ENCODE measurements around the gene CD200R1L.

Gene CD200R1L

DNA sequence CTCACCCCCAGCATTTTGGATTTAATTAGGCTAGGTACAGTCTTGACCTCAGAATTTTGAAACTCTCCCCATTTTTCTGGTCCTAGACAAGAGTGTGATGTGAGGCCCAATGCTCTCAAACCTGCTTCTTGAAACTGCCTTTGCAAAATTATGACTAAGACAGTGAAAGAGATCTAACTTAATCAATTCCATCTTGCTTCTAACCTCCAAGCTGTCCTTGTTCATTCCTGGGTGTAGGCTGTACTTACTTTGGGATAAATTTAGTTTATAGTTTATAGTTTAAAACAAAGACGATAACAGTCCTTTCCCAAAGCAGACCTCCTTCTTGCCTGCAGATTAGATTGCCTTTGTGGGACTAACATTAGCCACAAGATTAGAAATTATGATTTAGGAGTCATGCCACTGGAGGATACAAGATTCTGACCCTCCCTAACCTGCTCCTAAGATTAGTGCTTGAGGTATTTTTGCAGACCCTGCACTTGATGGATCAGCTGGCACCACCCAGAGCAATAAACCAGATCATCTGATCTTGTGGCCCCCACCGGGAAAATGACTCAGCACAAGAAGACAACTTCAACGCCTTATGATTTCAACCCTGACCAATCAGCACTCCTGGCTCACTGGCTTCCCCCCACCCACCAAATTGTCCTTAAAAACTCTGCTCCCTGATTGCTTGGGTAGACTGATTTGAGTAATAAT is 59.6 kb downstream of the CD200R1L start:
- Histone ChIP-seq H3K4me3 (ENCODE audit: low read length in 2 of 2) (no peak overlapping the region), H3K27ac (ENCODE audit: low read length) (no peak overlapping the region), H3K36me3 (ENCODE audit: control insufficient read depth in 2 of 2, insufficient read depth in 2 of 2, low read length in 2 of 2) (no peaks in the 10 kb centered on the region), H3K9me3 (ENCODE audit: control insufficient read depth in 2 of 2, low read length in 2 of 2) (peaks cover 0 to 9% of the 10 kb centered on the region in 2 donors), H3K27me3 (ENCODE audit: control insufficient read depth in 1 of 2, insufficient read depth in 2 of 2, low read length in 2 of 2) (no peaks in the 10 kb centered on the region), H3K4me1 (ENCODE audit: control insufficient read depth, insufficient read depth, low read length) (no peaks in the 10 kb centered on the region), H3K9ac (ENCODE audit: low read length in 2 of 2) (no peak overlapping the region)

GRCh38 chr3:112786002-112786590 is 60.6 kb downstream of the CD200R1L start:
- no peaks in the 10 kb centered on the region for H3K27me3 ChIP-seq (ENCODE audit: control insufficient read depth in 1 of 2, insufficient read depth in 2 of 2, low read length in 2 of 2)
- H3K9ac ChIP-seq (ENCODE audit: low read length in 2 of 2) = no peak overlapping the region
- H3K4me1 ChIP-seq (ENCODE audit: control insufficient read depth, insufficient read depth, low read length) = no peaks in the 10 kb centered on the region
- no peaks in the 10 kb centered on the region for H3K36me3 ChIP-seq (ENCODE audit: control insufficient read depth in 2 of 2, insufficient read depth in 2 of 2, low read length in 2 of 2)
- no peak overlapping the region for H3K27ac ChIP-seq (ENCODE audit: low read length)
- peaks cover 0 to 9% of the 10 kb centered on the region in 2 donors for H3K9me3 ChIP-seq (ENCODE audit: control insufficient read depth in 2 of 2, low read length in 2 of 2)
- H3K4me3 ChIP-seq (ENCODE audit: low read length in 2 of 2) = no peak overlapping the region

DNA sequence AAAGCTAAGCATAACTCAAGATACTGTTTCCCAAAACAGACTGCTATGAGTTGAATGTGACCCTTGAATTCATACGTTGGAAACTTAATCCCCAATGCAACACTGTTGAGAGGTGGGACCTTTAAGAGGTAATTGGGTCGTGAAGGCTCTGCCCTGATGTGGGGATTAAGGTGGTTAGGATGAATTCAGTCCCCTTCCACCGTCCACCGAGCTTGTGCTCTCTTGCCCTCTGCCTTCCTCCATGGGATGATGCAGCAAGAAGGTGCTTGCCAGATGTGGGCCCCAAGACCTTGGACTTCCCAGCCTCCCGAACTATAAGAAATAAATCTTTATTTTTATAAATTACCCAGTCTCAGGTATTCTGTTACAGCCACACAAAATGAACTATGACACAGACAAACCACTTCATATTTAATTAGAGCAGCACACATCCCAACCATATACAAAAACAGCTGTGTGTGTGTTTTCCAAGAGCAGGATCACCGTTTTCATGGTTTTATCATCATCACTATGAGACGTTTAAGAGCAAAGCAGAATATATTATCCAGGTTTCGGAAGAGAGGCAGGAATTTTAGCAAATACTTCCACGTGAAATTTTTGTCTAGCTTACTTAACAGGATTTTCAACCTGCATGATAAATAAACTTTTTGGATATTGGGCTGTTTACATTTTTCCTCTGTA is 61.2 kb downstream of the CD200R1L start:
- no peaks in the 10 kb centered on the region for H3K4me1 ChIP-seq (ENCODE audit: control insufficient read depth, insufficient read depth, low read length)
- H3K9me3 ChIP-seq (ENCODE audit: control insufficient read depth in 2 of 2, low read length in 2 of 2) = peaks cover 0 to 9% of the 10 kb centered on the region in 2 donors
- no peaks in the 10 kb centered on the region for H3K27me3 ChIP-seq (ENCODE audit: control insufficient read depth in 1 of 2, insufficient read depth in 2 of 2, low read length in 2 of 2)
- H3K9ac ChIP-seq (ENCODE audit: low read length in 2 of 2) = no peak overlapping the region
- no peak overlapping the region for H3K4me3 ChIP-seq (ENCODE audit: low read length in 2 of 2)
- H3K36me3 ChIP-seq (ENCODE audit: control insufficient read depth in 2 of 2, insufficient read depth in 2 of 2, low read length in 2 of 2) = no peaks in the 10 kb centered on the region
- H3K27ac ChIP-seq (ENCODE audit: low read length) = no peak overlapping the region

DNA sequence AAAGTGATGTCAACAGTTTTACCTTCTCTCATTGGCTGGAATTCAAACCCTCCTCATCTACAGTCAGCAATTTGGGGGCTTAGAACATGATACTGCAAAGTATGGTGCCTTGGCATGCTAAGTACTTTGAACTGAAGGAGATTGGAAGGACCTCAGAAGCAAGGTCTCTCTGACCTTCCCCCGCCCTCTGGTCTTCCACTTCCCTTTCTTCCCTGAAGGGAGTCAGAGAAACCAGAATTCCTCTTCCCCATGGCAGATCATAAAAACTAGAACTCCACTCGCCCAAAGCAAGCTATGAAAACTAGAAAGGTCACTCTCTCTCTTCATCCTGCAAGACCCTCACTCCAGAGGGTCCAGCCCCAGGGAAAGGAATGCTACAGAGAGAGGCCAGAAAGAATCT is 64.2 kb downstream of the CD200R1L start:
- Histone ChIP-seq H3K27me3 (ENCODE audit: control insufficient read depth in 1 of 2, insufficient read depth in 2 of 2, low read length in 2 of 2) (no peaks in the 10 kb centered on the region), H3K4me1 (ENCODE audit: control insufficient read depth, insufficient read depth, low read length) (peaks cover 2% of the 10 kb centered on the region), H3K36me3 (ENCODE audit: control insufficient read depth in 2 of 2, insufficient read depth in 2 of 2, low read length in 2 of 2) (no peaks in the 10 kb centered on the region), H3K9ac (ENCODE audit: low read length in 2 of 2) (no peak overlapping the region), H3K4me3 (ENCODE audit: low read length in 2 of 2) (no peak overlapping the region), H3K27ac (ENCODE audit: low read length) (no peak overlapping the region), H3K9me3 (ENCODE audit: control insufficient read depth in 2 of 2, low read length in 2 of 2) (peaks cover 0 to 4% of the 10 kb centered on the region in 2 donors)

DNA sequence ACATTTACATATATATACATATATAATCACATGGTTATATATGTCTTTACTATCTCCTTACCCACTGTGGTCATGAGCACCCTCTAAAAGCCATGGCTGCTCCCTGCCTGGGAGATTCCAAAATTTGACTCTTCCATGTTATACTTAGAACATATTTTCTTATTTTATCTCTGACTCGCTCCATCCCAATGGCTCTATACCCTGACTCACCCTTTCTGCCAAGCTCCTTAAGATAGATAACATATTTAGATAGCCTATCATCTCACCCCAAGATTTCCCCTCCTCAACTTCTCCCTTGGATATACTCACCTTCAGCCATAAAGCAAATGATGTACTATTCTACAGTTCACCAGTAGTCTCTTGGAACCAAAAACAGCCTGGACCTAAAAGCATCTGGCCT is 65.1 kb downstream of the CD200R1L start:
- H3K27ac ChIP-seq (ENCODE audit: low read length) = no peak overlapping the region

GRCh38 chr3:112779558-112780480 is 66.8 kb downstream of the CD200R1L start:
- H3K27me3 ChIP-seq (ENCODE audit: control insufficient read depth in 1 of 2, insufficient read depth in 2 of 2, low read length in 2 of 2) = no peaks in the 10 kb centered on the region
- no peak overlapping the region for H3K27ac ChIP-seq (ENCODE audit: low read length)
- peaks cover 2% of the 10 kb centered on the region for H3K4me1 ChIP-seq (ENCODE audit: control insufficient read depth, insufficient read depth, low read length)
- no peak overlapping the region for H3K9ac ChIP-seq (ENCODE audit: low read length in 2 of 2)
- no peak overlapping the region for H3K4me3 ChIP-seq (ENCODE audit: low read length in 2 of 2)
- no peaks in the 10 kb centered on the region for H3K36me3 ChIP-seq (ENCODE audit: control insufficient read depth in 2 of 2, insufficient read depth in 2 of 2, low read length in 2 of 2)
- no peaks in the 10 kb centered on the region for H3K9me3 ChIP-seq (ENCODE audit: control insufficient read depth in 2 of 2, low read length in 2 of 2)

More for the DNA sequence above, 65.1 kb downstream of the CD200R1L start:
- H3K4me1 ChIP-seq (ENCODE audit: control insufficient read depth, insufficient read depth, low read length) = peaks cover 2% of the 10 kb centered on the region
- H3K9me3 ChIP-seq (ENCODE audit: control insufficient read depth in 2 of 2, low read length in 2 of 2) = no peaks in the 10 kb centered on the region
- H3K27me3 ChIP-seq (ENCODE audit: control insufficient read depth in 1 of 2, insufficient read depth in 2 of 2, low read length in 2 of 2) = no peaks in the 10 kb centered on the region
- H3K4me3 ChIP-seq (ENCODE audit: low read length in 2 of 2) = no peak overlapping the region
- no peak overlapping the region for H3K9ac ChIP-seq (ENCODE audit: low read length in 2 of 2)
- H3K36me3 ChIP-seq (ENCODE audit: control insufficient read depth in 2 of 2, insufficient read depth in 2 of 2, low read length in 2 of 2) = no peaks in the 10 kb centered on the region

- H3K4me1 ChIP-seq (ENCODE audit: control insufficient read depth, insufficient read depth, low read length) = peaks cover 2% of the 10 kb centered on the region
- H3K9ac ChIP-seq (ENCODE audit: low read length in 2 of 2) = no peak overlapping the region
- no peaks in the 10 kb centered on the region for H3K27me3 ChIP-seq (ENCODE audit: control insufficient read depth in 1 of 2, insufficient read depth in 2 of 2, low read length in 2 of 2)
- H3K36me3 ChIP-seq (ENCODE audit: control insufficient read depth in 2 of 2, insufficient read depth in 2 of 2, low read length in 2 of 2) = no peaks in the 10 kb centered on the region
- no peaks in the 10 kb centered on the region for H3K9me3 ChIP-seq (ENCODE audit: control insufficient read depth in 2 of 2, low read length in 2 of 2)
- H3K27ac ChIP-seq (ENCODE audit: low read length) = no peak overlapping the region
- H3K4me3 ChIP-seq (ENCODE audit: low read length in 2 of 2) = no peak overlapping the region
These were observed 67.7 kb downstream of the CD200R1L start for GRCh38 chr3:112779011-112779410.

DNA sequence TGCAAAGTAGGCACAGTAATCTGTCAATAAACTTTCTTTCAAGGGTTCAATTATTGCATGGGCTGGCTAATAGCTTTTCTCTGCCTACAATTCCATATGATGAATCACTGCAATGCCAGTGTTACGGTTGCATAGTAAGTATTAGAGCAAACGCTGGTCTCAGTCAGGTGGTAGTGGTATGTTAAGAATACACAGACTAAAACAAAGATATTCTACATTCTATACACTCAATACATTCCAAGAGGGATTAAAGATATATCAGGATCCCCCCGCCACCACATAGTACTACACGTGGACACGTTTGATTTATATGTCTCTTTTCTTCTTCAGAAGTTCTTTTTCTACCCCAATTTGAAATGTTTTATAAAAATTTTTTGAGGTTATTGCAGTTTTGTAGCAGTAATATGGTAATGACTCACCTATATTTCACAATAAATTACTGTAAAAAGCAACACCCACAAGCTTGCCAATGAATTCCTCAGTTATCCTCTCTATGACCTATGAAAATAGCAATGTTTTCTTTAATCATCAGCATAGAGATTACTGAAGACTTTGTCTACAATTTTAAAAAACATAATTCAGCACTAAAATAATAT is 68.2 kb downstream of the CD200R1L start:
- H3K36me3 ChIP-seq (ENCODE audit: control insufficient read depth in 2 of 2, insufficient read depth in 2 of 2, low read length in 2 of 2) = no peaks in the 10 kb centered on the region
- peaks cover 2% of the 10 kb centered on the region for H3K4me1 ChIP-seq (ENCODE audit: control insufficient read depth, insufficient read depth, low read length)
- H3K27me3 ChIP-seq (ENCODE audit: control insufficient read depth in 1 of 2, insufficient read depth in 2 of 2, low read length in 2 of 2) = no peaks in the 10 kb centered on the region
- no peak overlapping the region for H3K4me3 ChIP-seq (ENCODE audit: low read length in 2 of 2)
- H3K9ac ChIP-seq (ENCODE audit: low read length in 2 of 2) = no peak overlapping the region
- H3K27ac ChIP-seq (ENCODE audit: low read length) = no peak overlapping the region
- no peaks in the 10 kb centered on the region for H3K9me3 ChIP-seq (ENCODE audit: control insufficient read depth in 2 of 2, low read length in 2 of 2)

DNA sequence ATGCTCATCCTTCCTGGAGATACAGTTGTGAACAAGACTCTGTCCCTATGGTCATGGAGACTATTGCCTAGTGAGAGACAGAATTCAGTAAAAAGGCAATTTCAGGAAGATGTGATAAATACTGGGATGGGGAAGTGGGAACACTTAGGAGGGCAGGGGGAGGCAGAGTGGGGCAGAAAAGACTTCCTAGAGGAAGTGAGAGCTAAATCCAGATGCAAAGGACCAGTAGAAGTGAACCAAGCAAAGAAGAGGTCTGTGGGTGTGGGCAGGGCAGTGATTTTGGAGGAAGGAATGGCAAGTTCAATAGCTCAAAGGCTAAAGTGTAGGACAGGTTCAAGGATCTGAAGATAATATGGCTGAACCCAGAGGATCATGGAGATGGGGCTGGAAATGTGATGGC is 68.9 kb downstream of the CD200R1L start:
- H3K9me3 ChIP-seq (ENCODE audit: control insufficient read depth in 2 of 2, low read length in 2 of 2) = no peaks in the 10 kb centered on the region
- H3K9ac ChIP-seq (ENCODE audit: low read length in 2 of 2) = no peak overlapping the region
- H3K36me3 ChIP-seq (ENCODE audit: control insufficient read depth in 2 of 2, insufficient read depth in 2 of 2, low read length in 2 of 2) = no peaks in the 10 kb centered on the region
- H3K4me3 ChIP-seq (ENCODE audit: low read length in 2 of 2) = no peak overlapping the region
- peaks cover 2% of the 10 kb centered on the region for H3K4me1 ChIP-seq (ENCODE audit: control insufficient read depth, insufficient read depth, low read length)
- H3K27ac ChIP-seq (ENCODE audit: low read length) = peak overlapping the region; percentile 41
- H3K27me3 ChIP-seq (ENCODE audit: control insufficient read depth in 1 of 2, insufficient read depth in 2 of 2, low read length in 2 of 2) = no peaks in the 10 kb centered on the region

DNA sequence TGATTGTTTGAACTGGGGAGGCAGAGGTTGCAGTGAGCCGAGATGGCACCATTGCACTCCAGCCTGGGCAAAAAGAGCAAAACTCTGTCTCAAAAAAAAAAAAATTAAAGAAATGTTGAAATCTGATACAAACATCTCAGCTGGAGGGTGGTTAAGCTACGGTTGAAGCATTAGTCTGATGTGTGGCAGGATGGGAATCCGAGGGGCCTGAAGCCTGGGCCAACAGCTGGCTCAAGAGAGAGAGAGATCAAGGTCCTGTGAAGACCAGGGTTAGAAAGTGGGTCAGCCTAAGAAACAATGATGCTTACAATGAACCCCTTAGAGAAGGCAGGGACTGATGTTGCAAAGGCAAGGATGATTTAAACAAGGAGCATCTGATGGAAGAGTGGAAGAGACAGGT is 69.8 kb downstream of the CD200R1L start:
- H3K27ac ChIP-seq (ENCODE audit: low read length) = no peak overlapping the region
- H3K9ac ChIP-seq (ENCODE audit: low read length in 2 of 2) = no peak overlapping the region
- no peak overlapping the region for H3K4me3 ChIP-seq (ENCODE audit: low read length in 2 of 2)
- H3K27me3 ChIP-seq (ENCODE audit: control insufficient read depth in 1 of 2, insufficient read depth in 2 of 2, low read length in 2 of 2) = no peaks in the 10 kb centered on the region
- H3K4me1 ChIP-seq (ENCODE audit: control insufficient read depth, insufficient read depth, low read length) = peaks cover 7% of the 10 kb centered on the region
- no peaks in the 10 kb centered on the region for H3K9me3 ChIP-seq (ENCODE audit: control insufficient read depth in 2 of 2, low read length in 2 of 2)
- no peaks in the 10 kb centered on the region for H3K36me3 ChIP-seq (ENCODE audit: control insufficient read depth in 2 of 2, insufficient read depth in 2 of 2, low read length in 2 of 2)
